Measurements from ENCODE around the gene UQCR11.

UQCR11 gene

DNA sequence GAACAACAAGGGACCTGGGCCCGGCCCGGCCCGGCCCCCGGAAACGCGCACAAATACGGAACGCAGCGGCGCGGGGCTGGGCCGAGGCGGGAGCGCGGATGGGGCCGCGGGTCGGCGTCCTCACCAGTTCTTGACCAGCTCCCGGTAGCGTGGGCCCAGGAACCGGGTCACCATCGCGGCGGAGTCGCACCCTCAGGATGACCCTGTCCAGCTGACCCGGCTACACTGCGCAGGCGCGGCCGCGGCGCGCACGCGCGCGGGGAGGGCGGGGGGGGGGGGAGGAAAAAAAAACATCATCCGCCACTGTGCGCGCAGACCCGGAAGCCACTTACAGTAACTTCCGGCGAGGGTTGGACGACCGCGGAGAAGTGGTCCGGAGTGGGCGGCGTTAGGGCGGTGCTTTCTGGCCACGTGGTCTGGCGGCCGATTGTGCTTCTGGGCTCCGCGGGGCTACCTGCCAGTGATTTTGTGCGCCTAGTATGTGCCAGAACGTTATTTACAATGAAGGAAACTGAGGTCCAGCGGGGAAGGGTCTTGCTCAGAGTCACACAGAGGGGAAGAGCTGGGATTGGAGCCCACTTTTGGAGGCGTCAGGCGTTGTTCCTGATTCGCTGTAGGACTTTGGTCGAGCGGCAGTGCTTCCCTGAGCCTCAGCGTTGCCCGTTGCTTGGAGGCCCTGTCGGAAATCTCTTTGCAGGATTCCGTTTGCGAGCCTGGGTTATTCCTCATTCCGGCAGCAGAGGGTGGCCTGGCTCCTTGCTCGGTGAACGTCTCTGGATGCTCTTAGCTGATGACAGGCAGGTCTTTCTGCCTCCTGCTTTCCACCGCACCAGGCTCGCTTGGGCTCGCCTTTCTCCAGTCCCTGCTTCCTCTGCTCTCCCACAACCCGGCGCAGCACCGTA, at the start of gene UQCR11:
UQCR11 (minus strand) TSS at position 227 of the 902 bp plus-strand sequence; CDS start at position 174, 53 bp downstream.
- Histone ChIP-seq H3K27ac (ENCODE audit: low read depth, low read length) (peak within 1 kb of the TSS; percentile 67; the same call in 1 of the 2 replicates), H3K9me3 (ENCODE audit: control insufficient read depth, insufficient read depth, low read depth, low read length) (no peaks in the 10 kb centered on the region), H3K27me3 (ENCODE audit: control insufficient read depth, insufficient read depth, low read length) (no peaks in the 10 kb centered on the region), H3K4me1 (ENCODE audit: control insufficient read depth, insufficient read depth, low read length) (peaks cover 4% of the 10 kb centered on the region; the same call in 1 of the 2 replicates), H3K9ac (ENCODE audit: low read length) (peak within 1 kb of the TSS; percentile 84), H3K36me3 (ENCODE audit: control insufficient read depth, insufficient read depth, low read length) (peaks cover 14% of the 10 kb centered on the region), H3K4me3 (ENCODE audit: low read depth, low read length) (peak within 1 kb of the TSS; percentile 73)

- H3K4me3 ChIP-seq (ENCODE audit: low read depth, low read length) = no peak overlapping the region
- H3K9ac ChIP-seq (ENCODE audit: low read length) = no peak overlapping the region
- no peak overlapping the region for H3K27ac ChIP-seq (ENCODE audit: low read depth, low read length)
- H3K9me3 ChIP-seq (ENCODE audit: control insufficient read depth, insufficient read depth, low read depth, low read length) = no peaks in the 10 kb centered on the region
- peaks cover 9% of the 10 kb centered on the region for H3K36me3 ChIP-seq (ENCODE audit: control insufficient read depth, insufficient read depth, low read length)
- H3K27me3 ChIP-seq (ENCODE audit: control insufficient read depth, insufficient read depth, low read length) = no peaks in the 10 kb centered on the region
- peaks cover 7% of the 10 kb centered on the region for H3K4me1 ChIP-seq (ENCODE audit: control insufficient read depth, insufficient read depth, low read length)
Observed at GRCh38 chr19:1654178-1654792, 49.0 kb upstream of the UQCR11 start.

- Histone ChIP-seq H3K4me3 (ENCODE audit: low read depth, low read length) (peak overlapping the region; percentile 90), H3K27me3 (ENCODE audit: control insufficient read depth, insufficient read depth, low read length) (no peaks in the 10 kb centered on the region), H3K36me3 (ENCODE audit: control insufficient read depth, insufficient read depth, low read length) (peaks cover 18% of the 10 kb centered on the region), H3K27ac (ENCODE audit: low read depth, low read length) (peak overlapping the region; percentile 100; the same call in 1 of the 2 replicates), H3K9me3 (ENCODE audit: control insufficient read depth, insufficient read depth, low read depth, low read length) (no peaks in the 10 kb centered on the region), H3K4me1 (ENCODE audit: control insufficient read depth, insufficient read depth, low read length) (peaks cover 7% of the 10 kb centered on the region), H3K9ac (ENCODE audit: low read length) (peak overlapping the region; percentile 66)
Observed at GRCh38 chr19:1653300-1653628, 48.0 kb upstream of the UQCR11 start.

GRCh38 chr19:1652471-1653299, 47.4 kb upstream of the UQCR11 start, which contains the start of gene TCF3:
TCF3 (minus strand) TSS chr19:1652615; CDS start chr19:1650248, 2,367 bp downstream.
- H3K36me3 ChIP-seq (ENCODE audit: control insufficient read depth, insufficient read depth, low read length) = peaks cover 24% of the 10 kb centered on the region
- no peaks in the 10 kb centered on the region for H3K9me3 ChIP-seq (ENCODE audit: control insufficient read depth, insufficient read depth, low read depth, low read length)
- no peaks in the 10 kb centered on the region for H3K27me3 ChIP-seq (ENCODE audit: control insufficient read depth, insufficient read depth, low read length)
- peak within 1 kb of the TSS; percentile 99 for H3K9ac ChIP-seq (ENCODE audit: low read length)
- H3K27ac ChIP-seq (ENCODE audit: low read depth, low read length) = peak within 1 kb of the TSS; percentile 100
- peak within 1 kb of the TSS; percentile 90 for H3K4me3 ChIP-seq (ENCODE audit: low read depth, low read length)
- H3K4me1 ChIP-seq (ENCODE audit: control insufficient read depth, insufficient read depth, low read length) = peaks cover 7% of the 10 kb centered on the region

DNA sequence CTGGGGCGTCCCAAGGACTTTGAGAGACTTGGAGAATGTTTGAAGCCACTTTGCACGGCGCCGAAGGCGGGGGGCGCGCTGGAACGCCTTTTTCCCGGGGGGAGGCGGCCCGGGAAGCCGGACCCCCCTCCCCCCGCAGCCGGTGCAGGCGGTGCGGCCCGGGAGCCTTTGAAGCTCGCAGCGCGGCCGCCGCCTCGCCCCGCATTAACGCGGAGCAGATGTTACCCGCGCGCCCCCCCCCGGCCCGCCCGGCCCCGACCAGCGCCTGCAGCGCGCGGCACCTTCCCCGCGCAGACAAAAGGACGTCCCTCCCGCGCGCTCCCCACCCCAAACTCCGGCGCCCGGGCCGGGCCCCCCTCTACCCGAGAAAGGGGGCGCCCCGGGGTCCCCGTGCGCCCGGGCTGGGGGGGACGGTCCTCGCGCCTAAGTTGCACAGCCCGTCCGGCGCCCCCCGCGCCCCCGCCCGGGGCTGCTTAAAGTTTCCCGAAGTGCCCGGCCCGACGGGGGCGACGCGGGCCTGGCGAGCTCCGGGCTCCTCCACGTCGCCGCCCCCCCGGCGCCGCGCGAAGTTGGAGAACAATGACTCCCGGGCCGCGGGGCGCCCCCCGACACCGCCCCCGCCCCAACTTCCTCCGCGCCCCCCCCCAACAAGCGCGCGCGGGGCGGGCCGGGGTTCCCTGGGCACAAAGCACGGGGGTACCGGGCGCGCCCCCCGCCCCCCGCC, 46.5 kb upstream of the UQCR11 start:
- peak overlapping the region; percentile 82 for H3K27ac ChIP-seq (ENCODE audit: low read depth, low read length)
- H3K36me3 ChIP-seq (ENCODE audit: control insufficient read depth, insufficient read depth, low read length) = peaks cover 33% of the 10 kb centered on the region
- no peaks in the 10 kb centered on the region for H3K27me3 ChIP-seq (ENCODE audit: control insufficient read depth, insufficient read depth, low read length)
- no peaks in the 10 kb centered on the region for H3K9me3 ChIP-seq (ENCODE audit: control insufficient read depth, insufficient read depth, low read depth, low read length)
- H3K4me3 ChIP-seq (ENCODE audit: low read depth, low read length) = peak overlapping the region; percentile 73
- H3K9ac ChIP-seq (ENCODE audit: low read length) = peak overlapping the region; percentile 79
- H3K4me1 ChIP-seq (ENCODE audit: control insufficient read depth, insufficient read depth, low read length) = peaks cover 7% of the 10 kb centered on the region

- Histone ChIP-seq H3K4me1 (ENCODE audit: control insufficient read depth, insufficient read depth, low read length) (peaks cover 7% of the 10 kb centered on the region), H3K4me3 (ENCODE audit: low read depth, low read length) (peak overlapping the region; percentile 73), H3K9me3 (ENCODE audit: control insufficient read depth, insufficient read depth, low read depth, low read length) (no peaks in the 10 kb centered on the region), H3K27me3 (ENCODE audit: control insufficient read depth, insufficient read depth, low read length) (no peaks in the 10 kb centered on the region), H3K9ac (ENCODE audit: low read length) (peak overlapping the region; percentile 79), H3K27ac (ENCODE audit: low read depth, low read length) (peak overlapping the region; percentile 82), H3K36me3 (ENCODE audit: control insufficient read depth, insufficient read depth, low read length) (peaks cover 41% of the 10 kb centered on the region)
Observed at GRCh38 chr19:1650650-1651567, 45.6 kb upstream of the UQCR11 start.

DNA sequence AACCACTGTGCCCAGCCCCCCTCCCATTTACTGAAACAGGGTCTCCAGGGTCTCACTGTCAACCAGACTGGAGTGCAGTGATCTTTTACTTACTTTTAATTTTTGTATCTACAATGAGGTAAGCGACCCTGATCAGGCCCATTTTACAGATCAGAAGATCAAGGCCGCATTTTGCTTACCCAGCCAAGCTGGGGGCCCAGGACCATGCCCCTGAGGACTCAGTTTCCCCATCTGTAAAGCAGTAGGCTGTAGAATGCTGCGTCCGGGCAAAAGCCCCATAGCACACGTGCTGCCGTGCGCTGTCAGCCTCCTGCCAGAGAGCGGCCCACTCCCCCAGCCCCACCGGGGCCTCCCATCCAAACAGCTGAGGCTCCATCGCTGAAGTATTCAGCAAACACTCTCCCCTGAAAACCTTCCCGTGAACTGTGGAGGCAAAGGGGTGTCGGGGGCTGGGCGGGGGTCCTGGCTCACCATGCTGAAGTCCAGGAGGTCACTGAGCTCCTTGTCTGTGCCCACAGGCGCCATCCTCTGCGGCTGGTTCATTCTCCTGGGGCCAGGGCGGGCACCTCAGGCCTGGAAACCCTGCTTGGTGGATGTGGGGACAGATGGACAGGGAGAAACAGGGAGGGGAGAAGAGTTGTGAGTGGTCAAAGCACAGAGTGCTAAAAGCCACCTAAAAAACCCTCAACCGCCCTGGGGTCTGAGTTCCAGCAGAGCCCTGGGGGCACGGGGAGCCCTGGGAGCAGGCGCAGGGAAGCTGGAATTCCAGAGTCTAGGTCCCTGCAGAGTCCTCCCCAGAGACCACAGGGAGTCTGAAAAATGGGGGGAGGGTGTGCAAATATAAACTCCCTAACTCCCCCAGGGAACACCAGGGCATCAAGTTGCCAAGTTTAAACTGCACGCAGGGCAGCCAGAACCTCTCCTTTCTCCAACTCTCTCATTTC, 44.7 kb upstream of the UQCR11 start:
- H3K4me1 ChIP-seq (ENCODE audit: control insufficient read depth, insufficient read depth, low read length) = peaks cover 7% of the 10 kb centered on the region
- peak overlapping the region; percentile 58 for H3K9ac ChIP-seq (ENCODE audit: low read length)
- peak overlapping the region; percentile 73 for H3K4me3 ChIP-seq (ENCODE audit: low read depth, low read length)
- peak overlapping the region; percentile 82; the same call in 1 of the 2 replicates for H3K27ac ChIP-seq (ENCODE audit: low read depth, low read length)
- peaks cover 50% of the 10 kb centered on the region for H3K36me3 ChIP-seq (ENCODE audit: control insufficient read depth, insufficient read depth, low read length)
- H3K9me3 ChIP-seq (ENCODE audit: control insufficient read depth, insufficient read depth, low read depth, low read length) = no peaks in the 10 kb centered on the region
- H3K27me3 ChIP-seq (ENCODE audit: control insufficient read depth, insufficient read depth, low read length) = no peaks in the 10 kb centered on the region

GRCh38 chr19:1648920-1649541, 43.8 kb upstream of the UQCR11 start:
- Histone ChIP-seq H3K4me1 (ENCODE audit: control insufficient read depth, insufficient read depth, low read length) (peaks cover 7% of the 10 kb centered on the region), H3K27me3 (ENCODE audit: control insufficient read depth, insufficient read depth, low read length) (no peaks in the 10 kb centered on the region), H3K9me3 (ENCODE audit: control insufficient read depth, insufficient read depth, low read depth, low read length) (no peaks in the 10 kb centered on the region), H3K27ac (ENCODE audit: low read depth, low read length) (no peak overlapping the region), H3K4me3 (ENCODE audit: low read depth, low read length) (no peak overlapping the region), H3K9ac (ENCODE audit: low read length) (no peak overlapping the region), H3K36me3 (ENCODE audit: control insufficient read depth, insufficient read depth, low read length) (peaks cover 60% of the 10 kb centered on the region)

DNA sequence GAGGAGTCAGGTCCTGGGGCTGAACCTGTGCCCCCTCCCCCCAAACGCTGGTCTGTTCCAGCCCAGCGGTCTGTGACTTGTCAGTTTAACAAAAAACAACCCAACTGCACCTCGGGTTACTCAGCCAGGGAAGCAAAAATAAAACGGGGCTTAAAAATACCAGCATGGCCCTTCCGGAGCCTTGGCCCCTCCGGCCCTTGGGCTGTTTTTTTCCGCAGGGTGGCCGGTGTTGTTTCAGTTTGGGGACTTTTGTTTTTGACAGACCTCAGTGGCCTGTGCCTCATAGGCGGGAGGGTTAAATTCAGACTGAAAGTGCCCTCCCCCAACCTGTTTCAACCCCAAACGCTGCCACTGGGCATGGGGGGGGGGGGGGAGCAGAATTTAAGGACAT, 43.2 kb upstream of the UQCR11 start:
- Histone ChIP-seq H3K36me3 (ENCODE audit: control insufficient read depth, insufficient read depth, low read length) (peaks cover 65% of the 10 kb centered on the region), H3K27ac (ENCODE audit: low read depth, low read length) (no peak overlapping the region), H3K4me3 (ENCODE audit: low read depth, low read length) (no peak overlapping the region), H3K27me3 (ENCODE audit: control insufficient read depth, insufficient read depth, low read length) (no peaks in the 10 kb centered on the region), H3K9ac (ENCODE audit: low read length) (no peak overlapping the region), H3K4me1 (ENCODE audit: control insufficient read depth, insufficient read depth, low read length) (peaks cover 7% of the 10 kb centered on the region), H3K9me3 (ENCODE audit: control insufficient read depth, insufficient read depth, low read depth, low read length) (no peaks in the 10 kb centered on the region)
